Subcutaneous abdominal adipose tissue (tissue), 5 donors: Measurements from ENCODE around the gene PRPF4.

Experiments
- H3K27ac ChIP-seq: one replicate; pipeline ENCODE4 v1.7.0; 2013; ENCODE audit warnings: low read depth, mild to moderate bottlenecking, inconsistent platforms, low read length, moderate library complexity
- H3K27me3 ChIP-seq, 5 donors: one replicate each; pipeline ENCODE4 v1.7.0; 2013; ENCODE audit warnings: low read length in 5 of 5, inconsistent platforms in 1 of 5; ENCODE audit not compliant: control insufficient read depth in 5 of 5, insufficient read depth in 4 of 5
- H3K36me3 ChIP-seq, 5 donors: one replicate each; pipeline ENCODE4 v1.7.0; 2013; ENCODE audit warnings: low read length in 5 of 5; ENCODE audit not compliant: control insufficient read depth in 5 of 5, insufficient read depth in 5 of 5
- H3K4me1 ChIP-seq, 5 donors: one replicate each; pipeline ENCODE4 v1.7.0; 2013; ENCODE audit warnings: low read length in 5 of 5, mild to moderate bottlenecking in 3 of 5, moderate library complexity in 1 of 5; ENCODE audit not compliant: control insufficient read depth in 5 of 5, insufficient read depth in 5 of 5
- H3K4me3 ChIP-seq, 5 donors: one replicate each; pipeline ENCODE4 v1.7.0; 2013; ENCODE audit warnings: low read length in 5 of 5, low read depth in 1 of 5
- H3K9ac ChIP-seq, 5 donors: one replicate each; pipeline ENCODE4 v1.7.0; 2013; ENCODE audit warnings: low read length in 5 of 5, mild to moderate bottlenecking in 4 of 5, moderate library complexity in 3 of 5
- H3K9me3 ChIP-seq, 5 donors: one replicate each; pipeline ENCODE4 v1.7.0; 2013; ENCODE audit warnings: low read length in 5 of 5; ENCODE audit not compliant: control insufficient read depth in 5 of 5
- donor health status: healthy.
- donor health status: healthy.
- donor health status: healthy.
- donor health status: healthy.
- donor health status: healthy.

PRPF4 gene

DNA sequence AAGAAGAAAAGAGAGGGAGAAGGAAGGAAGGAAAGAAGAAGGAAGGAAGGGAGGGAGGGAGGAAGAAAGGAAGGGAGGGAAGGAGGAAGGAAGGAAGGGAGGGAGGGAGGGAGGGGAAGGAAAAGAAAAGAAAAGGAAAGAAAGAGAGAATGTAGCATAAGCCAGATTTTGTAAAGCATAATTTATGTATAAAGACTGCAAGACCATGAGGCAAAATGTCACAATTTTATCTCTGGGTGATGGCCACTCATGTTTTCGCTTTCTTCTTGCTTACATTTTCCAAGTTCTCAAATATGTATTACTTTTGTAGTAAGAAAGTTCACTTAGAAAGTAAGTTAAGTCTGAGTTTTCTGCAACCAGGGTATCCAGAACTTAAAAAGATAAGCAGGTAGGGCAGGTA, 31.1 kb downstream of the PRPF4 start:
- no peak overlapping the region for H3K27ac ChIP-seq
- peaks cover 0 to 19% (median 3%) of the 10 kb centered on the region in 5 donors for H3K4me1 ChIP-seq
- no peaks in the 10 kb centered on the region for H3K9me3 ChIP-seq
- no peak overlapping the region for H3K4me3 ChIP-seq
- peaks cover 0 to 4% (median 0%) of the 10 kb centered on the region in 5 donors for H3K27me3 ChIP-seq
- no peak overlapping the region for H3K9ac ChIP-seq
- no peaks in the 10 kb centered on the region for H3K36me3 ChIP-seq

- peaks cover 0 to 4% (median 0%) of the 10 kb centered on the region in 5 donors for H3K27me3 ChIP-seq
- no peak overlapping the region for H3K27ac ChIP-seq
- no peaks in the 10 kb centered on the region for H3K36me3 ChIP-seq
- no peak overlapping the region for H3K9ac ChIP-seq
- no peak overlapping the region for H3K4me3 ChIP-seq
- peaks cover 0 to 19% (median 8%) of the 10 kb centered on the region in 5 donors for H3K4me1 ChIP-seq
- H3K9me3 ChIP-seq: no peaks in the 10 kb centered on the region
Measured at GRCh38 chr9:113307396-113307975, 32.0 kb downstream of the PRPF4 start.

DNA sequence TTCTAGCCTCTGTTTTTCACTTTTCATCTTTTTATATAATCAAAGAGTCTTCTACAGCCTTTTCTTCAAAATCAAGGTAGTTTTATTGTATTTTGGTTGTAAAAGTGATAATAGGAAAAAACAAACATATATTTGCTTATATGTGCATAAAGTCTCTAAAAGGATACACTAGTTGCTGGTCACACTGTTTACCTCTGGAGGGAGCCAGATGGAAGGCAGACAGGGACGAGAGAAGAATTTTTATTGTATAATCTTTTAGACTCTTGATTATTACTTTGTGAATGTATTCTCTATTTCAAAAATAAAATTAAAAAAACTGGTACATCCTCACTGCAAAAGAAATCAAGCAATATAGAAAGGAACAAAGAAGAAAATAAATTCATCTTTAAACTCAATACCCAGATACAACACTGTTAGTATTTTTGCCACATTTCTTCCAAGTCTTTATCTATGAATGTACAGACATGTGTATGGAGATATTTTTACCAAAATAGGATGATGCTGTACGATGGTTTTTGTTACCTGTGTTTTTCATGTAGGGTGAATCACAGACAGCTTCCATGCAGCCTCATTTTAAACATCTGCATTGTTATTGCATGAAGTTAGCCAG, 33.9 kb downstream of the PRPF4 start:
- Histone ChIP-seq H3K4me1 (peaks cover 0 to 19% (median 8%) of the 10 kb centered on the region in 5 donors), H3K9ac (no peak overlapping the region), H3K4me3 (no peak overlapping the region), H3K9me3 (no peaks in the 10 kb centered on the region), H3K27me3 (no peaks in the 10 kb centered on the region), H3K27ac (no peak overlapping the region), H3K36me3 (no peaks in the 10 kb centered on the region)

DNA sequence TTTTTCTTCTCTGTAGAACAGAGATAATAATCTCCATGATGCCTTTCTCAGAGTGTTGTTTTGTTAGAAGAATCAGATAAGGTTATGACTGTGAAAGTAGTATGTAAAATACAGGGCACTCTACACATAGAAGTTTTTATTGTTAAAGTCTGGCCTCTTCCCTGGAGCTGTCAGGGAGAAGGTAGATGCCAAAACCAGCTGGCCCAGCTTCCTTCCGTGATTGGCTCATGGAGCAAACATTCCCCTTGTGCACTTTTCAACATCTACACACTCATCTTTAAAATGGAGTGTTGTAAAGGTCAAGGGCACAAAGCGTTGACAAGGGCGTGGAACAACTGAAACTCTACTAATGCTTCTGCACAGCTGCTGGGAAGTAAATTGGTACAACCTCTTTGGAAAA, 35.1 kb downstream of the PRPF4 start:
- no peak overlapping the region for H3K4me3 ChIP-seq
- H3K9ac ChIP-seq: peak overlapping the region in 1 of 5 donors; percentile 43
- peaks cover 0 to 19% (median 8%) of the 10 kb centered on the region in 5 donors for H3K4me1 ChIP-seq
- no peak overlapping the region for H3K27ac ChIP-seq
- no peaks in the 10 kb centered on the region for H3K9me3 ChIP-seq
- no peaks in the 10 kb centered on the region for H3K36me3 ChIP-seq
- no peaks in the 10 kb centered on the region for H3K27me3 ChIP-seq

DNA sequence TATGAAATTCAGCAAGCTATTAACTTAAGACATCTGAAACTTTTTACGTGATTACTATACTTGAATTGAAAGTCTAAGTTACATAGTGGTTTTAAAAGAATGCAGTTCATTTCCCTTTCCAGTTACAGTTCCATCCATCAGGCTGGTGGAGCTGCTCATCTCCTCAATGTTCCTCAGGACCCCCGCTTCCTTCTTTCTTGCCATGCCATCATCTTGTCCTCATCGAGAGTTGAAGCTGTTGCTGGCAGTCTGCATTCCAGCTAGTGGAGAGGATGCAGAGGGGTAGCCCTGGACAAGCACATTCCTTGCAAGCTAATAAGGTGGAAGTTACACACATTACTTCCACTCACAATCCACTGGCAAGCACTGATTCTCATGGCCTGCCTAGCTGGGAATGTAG, 36.5 kb downstream of the PRPF4 start:
- no peaks in the 10 kb centered on the region for H3K9me3 ChIP-seq
- H3K27me3 ChIP-seq: no peaks in the 10 kb centered on the region
- H3K36me3 ChIP-seq: no peaks in the 10 kb centered on the region
- no peak overlapping the region for H3K27ac ChIP-seq
- peaks cover 0 to 19% (median 8%) of the 10 kb centered on the region in 5 donors for H3K4me1 ChIP-seq
- no peak overlapping the region for H3K4me3 ChIP-seq
- no peak overlapping the region for H3K9ac ChIP-seq

GRCh38 chr9:113313261-113313660, 37.8 kb downstream of the PRPF4 start:
- no peak overlapping the region for H3K9ac ChIP-seq
- no peaks in the 10 kb centered on the region for H3K9me3 ChIP-seq
- no peak overlapping the region for H3K4me3 ChIP-seq
- H3K27ac ChIP-seq: no peak overlapping the region
- no peaks in the 10 kb centered on the region for H3K27me3 ChIP-seq
- H3K4me1 ChIP-seq: peaks cover 0 to 19% (median 13%) of the 10 kb centered on the region in 5 donors
- peaks cover 0 to under 1% (median 0%) of the 10 kb centered on the region in 5 donors for H3K36me3 ChIP-seq

GRCh38 chr9:113315231-113315630, 39.8 kb downstream of the PRPF4 start:
- Histone ChIP-seq H3K4me3 (no peak overlapping the region), H3K27me3 (no peaks in the 10 kb centered on the region), H3K27ac (no peak overlapping the region)

GRCh38 chr9:113316030-113316429, 40.6 kb downstream of the PRPF4 start:
- Histone ChIP-seq H3K36me3 (peaks cover 0 to 10% (median 4%) of the 10 kb centered on the region in 5 donors), H3K9me3 (no peaks in the 10 kb centered on the region), H3K27me3 (no peaks in the 10 kb centered on the region), H3K4me3 (no peak overlapping the region), H3K4me1 (peaks cover 0 to 11% (median 8%) of the 10 kb centered on the region in 5 donors), H3K27ac (no peak overlapping the region), H3K9ac (no peak overlapping the region)

More at GRCh38 chr9:113315231-113315630, 39.8 kb downstream of the PRPF4 start:
- peaks cover 0 to 5% (median 3%) of the 10 kb centered on the region in 5 donors for H3K36me3 ChIP-seq
- no peak overlapping the region for H3K9ac ChIP-seq
- peaks cover 0 to 13% (median 11%) of the 10 kb centered on the region in 5 donors for H3K4me1 ChIP-seq
- H3K9me3 ChIP-seq: no peaks in the 10 kb centered on the region

GRCh38 chr9:113317777-113318176, 42.3 kb downstream of the PRPF4 start:
- Histone ChIP-seq H3K9ac (no peak overlapping the region), H3K27ac (no peak overlapping the region), H3K4me3 (no peak overlapping the region), H3K36me3 (peaks cover 3 to 19% (median 8%) of the 10 kb centered on the region in 5 donors), H3K27me3 (no peaks in the 10 kb centered on the region), H3K9me3 (no peaks in the 10 kb centered on the region), H3K4me1 (peaks cover 0 to 8% (median 0%) of the 10 kb centered on the region in 5 donors)

GRCh38 chr9:113319054-113319453, 43.6 kb downstream of the PRPF4 start:
- Histone ChIP-seq H3K36me3 (peaks cover 5 to 21% (median 8%) of the 10 kb centered on the region in 5 donors), H3K27me3 (no peaks in the 10 kb centered on the region), H3K4me3 (no peak overlapping the region), H3K9me3 (no peaks in the 10 kb centered on the region), H3K9ac (no peak overlapping the region), H3K27ac (no peak overlapping the region), H3K4me1 (peaks cover 0 to 8% (median 0%) of the 10 kb centered on the region in 5 donors)
